GM12872 (cell line): ENCODE results near the gene TLX2.

Source experiments
- CTCF ChIP-seq: IDR thresholded peaks from 3 replicates; pipeline ENCODE4 v1.5.1; 2011; ENCODE audit warnings: low read depth, mild to moderate bottlenecking, low read length, moderate library complexity; ENCODE audit not compliant: insufficient read depth

The TLX2 gene

GRCh38 chr2:74499267-74499939 lies 14.8 kb upstream of the TLX2 start, which contains the start of gene LBX2:
Gene LBX2, minus strand, starts transcription at chr2:74499603. Its CDS starts 66 bp downstream, at chr2:74499537.
- TF ChIP-seq CTCF: no peak

GRCh38 chr2:74499940-74500577 lies 14.2 kb upstream of the TLX2 start:
- no peak for TF ChIP-seq CTCF

GRCh38 chr2:74500578-74500946 lies 13.7 kb upstream of the TLX2 start:
- no peak for TF ChIP-seq CTCF

GRCh38 chr2:74501335-74502071 lies 12.7 kb upstream of the TLX2 start:
- TF ChIP-seq CTCF: no peak

- TF ChIP-seq CTCF: no peak
Measured at GRCh38 chr2:74502147-74502719, 12.0 kb upstream of the TLX2 start.

GRCh38 chr2:74502720-74503505 lies 11.3 kb upstream of the TLX2 start:
- peak; percentile 60 for TF ChIP-seq CTCF
